PFSK-1 (cell line): ENCODE data around the gene HOXB7.

ENCODE experiments used
- FOXP2 ChIP-seq: optimal IDR thresholded peaks from 2 replicates; pipeline ENCODE3; 2011; ENCODE audit warnings: borderline replicate concordance, control low read depth, inconsistent platforms; ENCODE audit not compliant: insufficient read depth; ENCODE audit errors: extremely low read length, extremely low read depth
- POLR2AphosphoS5 ChIP-seq: IDR thresholded peaks from 2 replicates; pipeline ENCODE4 v1.6.1; 2012; ENCODE audit warnings: low read depth, mild to moderate bottlenecking, control low read depth, low read length, moderate library complexity
- REST ChIP-seq, 2 experiments: IDR thresholded peaks; 2 replicates each; pipeline versions ENCODE4 v1.6.1 to v1.8.0; 2011 to 2012; ENCODE audit warnings: low read depth in 2 of 2, low read length in 2 of 2, control low read depth in 1 of 2, inconsistent platforms in 1 of 2, mild to moderate bottlenecking in 1 of 2, moderate library complexity in 1 of 2; ENCODE audit not compliant: insufficient read depth in 1 of 2
- SIN3A ChIP-seq: IDR thresholded peaks from 2 replicates; pipeline ENCODE4 v1.6.1; 2012; ENCODE audit warnings: mild to moderate bottlenecking, low read length, moderate library complexity, borderline replicate concordance; ENCODE audit not compliant: insufficient read depth
- TAF1 ChIP-seq: IDR thresholded peaks from 2 replicates; pipeline ENCODE4 v1.6.1; 2012; ENCODE audit warnings: low read length, control low read depth, borderline replicate concordance; ENCODE audit not compliant: insufficient read depth

Gene HOXB7

GRCh38 chr17:48577946-48578615 is 32.7 kb downstream of the HOXB7 start, which contains the start of gene HOXB4:
Gene HOXB4 (minus strand): TSS chr17:48578350. CDS start chr17:48578319, 31 bp downstream.
- TF ChIP-seq FOXP2: no peak
- TF ChIP-seq TAF1: no peak
- TF ChIP-seq REST (IDR thresholded peaks at IDR 0.05; ENCODE audit: insufficient read depth in 1 of 2, low read depth in 2 of 2, low read length in 2 of 2): no peak
- TF ChIP-seq POLR2AphosphoS5: no peak
- TF ChIP-seq SIN3A: no peak

GRCh38 chr17:48577330-48577945 is 33.4 kb downstream of the HOXB7 start:
- TF ChIP-seq POLR2AphosphoS5 (no peak), FOXP2 (no peak), REST (IDR thresholded peaks at IDR 0.05; ENCODE audit: insufficient read depth in 1 of 2, low read depth in 2 of 2, low read length in 2 of 2) (no peak), TAF1 (no peak), SIN3A (no peak)

GRCh38 chr17:48576479-48577309 is 34.1 kb downstream of the HOXB7 start:
- no peak for TF ChIP-seq REST (IDR thresholded peaks at IDR 0.05; ENCODE audit: insufficient read depth in 1 of 2, low read depth in 2 of 2, low read length in 2 of 2)
- TF ChIP-seq FOXP2: no peak
- TF ChIP-seq POLR2AphosphoS5: no peak
- no peak for TF ChIP-seq TAF1
- no peak for TF ChIP-seq SIN3A

GRCh38 chr17:48575673-48576478 is 34.9 kb downstream of the HOXB7 start:
- TF ChIP-seq POLR2AphosphoS5: no peak
- TF ChIP-seq REST (IDR thresholded peaks at IDR 0.05; ENCODE audit: insufficient read depth in 1 of 2, low read depth in 2 of 2, low read length in 2 of 2): no peak
- TF ChIP-seq FOXP2: no peak
- TF ChIP-seq TAF1: no peak
- TF ChIP-seq SIN3A: no peak
